ENCODE results near the gene SF1.
A peak's percentile ranks its signal among the peaks of the same experiment; 100 is the strongest.

SF1 gene

DNA sequence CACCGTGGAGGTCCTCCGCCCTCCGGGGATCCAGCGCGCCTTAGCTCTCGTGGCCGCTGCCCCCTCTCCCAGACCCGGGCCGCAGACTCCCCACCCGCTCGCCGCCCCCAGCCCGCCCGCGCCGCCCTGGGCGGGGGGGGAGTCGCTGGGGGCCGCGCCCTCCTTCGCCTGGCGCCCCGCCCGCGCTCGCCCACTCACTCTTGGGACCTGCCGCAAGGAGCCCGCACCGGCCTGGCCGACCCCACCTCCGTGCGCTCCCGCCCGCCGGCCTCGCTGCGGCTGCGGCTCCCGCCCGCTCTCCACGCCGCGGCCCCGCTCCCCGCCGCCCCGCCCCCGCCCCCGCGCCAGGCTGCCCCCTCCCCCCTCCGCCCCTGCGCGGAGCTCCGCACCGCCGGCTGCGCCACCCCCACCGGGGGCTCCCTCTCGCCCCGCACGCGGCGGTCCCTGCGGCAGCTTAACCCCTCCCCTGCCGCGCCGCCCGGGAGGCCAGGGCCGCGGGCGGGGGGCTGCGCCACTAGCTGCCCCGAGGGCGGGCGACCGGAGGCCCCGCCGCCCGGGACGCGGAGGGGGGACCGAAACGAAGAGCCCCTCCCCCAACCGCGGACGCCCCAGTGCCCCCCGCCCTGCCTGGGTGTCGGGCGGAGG, 33.7 kb downstream of the SF1 start:
- peak in 1 of 2 donors; percentile 48 for DNase-seq

- DNase-seq, result peak; percentile 79 to 82
These were observed 34.5 kb downstream of the SF1 start, which contains the start of gene RASGRP2 for GRCh38 chr11:64743591-64744543. RASGRP2 (minus strand) TSS chr11:64744142; CDS start chr11:64742866, 1,276 bp downstream.

DNA sequence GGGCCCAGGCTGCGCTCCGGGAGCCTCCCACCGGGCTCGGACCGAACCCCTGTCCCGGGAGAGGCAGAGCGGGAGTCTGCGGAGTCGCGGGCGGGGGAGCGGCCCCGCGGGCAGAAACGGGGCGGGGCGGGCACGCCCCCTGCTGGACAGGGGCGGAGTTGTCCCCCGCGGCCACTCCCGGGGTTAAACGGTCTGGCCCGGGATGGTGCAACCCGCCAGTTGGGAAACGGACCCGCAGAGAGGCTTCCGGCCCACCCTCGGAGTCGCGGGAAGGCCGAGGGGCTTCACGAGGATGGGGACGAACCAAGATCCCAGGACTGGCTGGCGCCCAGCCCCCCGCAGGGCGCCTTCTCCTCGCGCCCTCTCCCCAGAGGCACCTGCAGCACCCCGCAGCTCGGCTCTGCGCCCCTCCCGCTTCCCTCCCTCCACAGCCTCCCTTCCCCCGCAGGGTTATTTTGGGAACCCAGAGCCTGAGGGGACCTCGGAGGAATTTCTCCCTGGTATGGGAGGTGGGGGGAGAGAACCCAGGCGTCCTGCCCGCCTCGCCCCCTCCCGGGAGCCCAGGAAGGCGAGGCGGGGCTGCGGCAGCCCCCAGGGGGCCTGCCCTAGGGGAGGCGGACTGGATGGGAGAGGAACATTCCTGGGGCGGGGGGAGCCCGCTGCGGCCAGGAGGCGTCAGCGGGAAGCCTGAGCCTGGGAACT, 35.3 kb downstream of the SF1 start:
- peak; percentile 71 to 72 for DNase-seq

GRCh38 chr11:64742087-64742888, 36.1 kb downstream of the SF1 start:
- peak in 1 of 2 donors; percentile 29 for DNase-seq

DNA sequence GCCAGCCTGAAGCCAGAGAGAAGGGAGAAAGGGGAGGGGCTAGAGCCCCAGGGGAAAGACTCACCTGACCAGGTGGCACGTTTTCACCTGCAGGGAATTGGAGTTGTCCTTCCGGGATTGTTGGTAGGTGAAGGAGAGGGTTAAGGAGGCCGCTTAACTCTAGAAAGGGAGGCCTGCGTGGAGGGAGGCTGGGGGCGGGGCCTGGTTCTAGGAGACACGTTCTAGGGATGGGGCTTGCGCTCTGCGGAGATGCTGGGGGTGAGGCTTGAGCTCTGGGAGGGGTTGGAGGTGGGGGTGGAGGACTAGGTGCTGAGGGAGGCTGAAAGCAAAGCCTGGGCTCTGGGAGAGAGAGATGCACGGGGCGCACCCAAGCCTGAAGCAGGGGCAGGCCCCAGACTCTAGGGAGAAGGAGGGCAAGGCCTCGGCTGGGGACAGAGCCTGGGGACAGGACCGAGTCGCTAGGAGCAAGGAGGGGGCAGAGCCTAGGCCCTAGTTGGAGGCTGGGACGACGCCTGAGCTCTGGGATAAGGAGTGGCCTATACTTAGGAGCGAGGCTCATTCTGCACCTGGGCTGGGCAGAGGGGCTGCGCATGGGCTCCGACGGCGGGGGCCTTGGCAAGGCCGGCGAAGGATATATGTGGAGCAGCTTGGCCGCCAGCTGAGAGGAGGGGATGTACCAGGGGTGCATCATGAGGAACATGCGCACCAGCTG, 36.8 kb downstream of the SF1 start:
- DNase-seq, result no peak

GRCh38 chr11:64739871-64740270, 38.5 kb downstream of the SF1 start:
- DNase-seq, result no peak

DNA sequence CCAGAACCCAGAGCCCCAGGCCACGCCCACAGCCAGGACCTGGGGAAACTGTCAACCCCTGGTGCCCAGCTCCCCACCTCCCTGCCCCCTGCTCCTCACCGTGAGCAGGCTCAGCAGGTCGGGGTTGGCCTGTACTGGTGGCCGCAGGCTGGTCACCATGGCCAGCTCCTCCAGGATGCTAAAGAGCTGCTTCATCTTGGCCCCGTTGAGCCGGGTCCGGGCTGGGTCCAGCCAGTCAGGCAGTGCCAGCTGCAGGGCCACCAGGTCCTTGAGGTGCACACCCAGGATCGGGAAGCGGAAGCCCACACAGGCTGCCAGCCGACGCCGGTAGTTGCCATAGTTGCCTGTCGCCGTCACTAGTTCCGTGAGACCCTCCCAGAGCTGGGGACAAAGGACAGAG, 41.7 kb downstream of the SF1 start:
- no peak for DNase-seq

DNA sequence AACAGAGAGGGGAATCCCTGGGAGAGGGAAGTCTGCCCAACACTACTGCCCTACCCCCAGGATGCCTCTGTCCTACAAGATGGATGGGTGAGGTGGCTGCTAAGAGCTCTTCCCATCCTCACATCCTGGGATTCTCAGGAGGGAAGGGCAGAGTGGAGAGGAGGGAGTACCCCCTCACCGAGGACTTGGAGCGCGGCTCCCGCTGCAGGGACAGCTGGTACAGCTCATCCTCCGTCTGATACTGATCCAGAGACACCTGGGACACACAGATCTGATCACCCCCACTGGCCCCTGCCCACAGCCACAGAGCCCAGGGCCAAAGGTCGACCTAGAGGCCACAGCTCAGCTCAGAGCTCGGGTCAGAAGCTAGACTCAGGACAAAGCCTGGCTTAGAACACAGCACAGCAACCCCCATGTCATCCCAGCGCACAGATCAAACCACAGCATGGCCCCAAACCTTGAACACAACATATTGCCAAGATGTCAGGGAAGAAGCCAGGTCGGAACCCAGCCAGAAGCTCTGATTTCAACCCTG, 42.5 kb downstream of the SF1 start:
- no peak for DNase-seq

GRCh38 chr11:64734811-64735724, 43.3 kb downstream of the SF1 start:
- DNase-seq, result no peak

DNA sequence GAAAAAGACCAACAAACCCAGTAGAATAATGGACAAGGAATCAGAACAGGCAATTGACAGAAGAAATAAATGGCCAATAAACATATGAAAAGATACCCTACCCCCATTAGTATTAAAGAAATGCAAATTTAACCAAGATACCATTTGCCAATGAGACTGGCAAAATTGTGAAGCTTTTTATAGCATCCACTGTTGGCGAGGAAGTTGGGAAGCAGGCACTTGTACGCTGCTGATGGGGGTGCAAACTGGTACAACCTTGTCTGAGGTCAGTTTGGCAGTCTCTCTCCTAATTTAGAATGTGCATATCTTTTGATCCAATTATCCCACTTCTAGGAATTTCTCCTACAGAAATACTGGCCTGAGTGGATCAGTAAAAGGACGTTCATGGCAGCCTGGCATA, 46.7 kb downstream of the SF1 start:
- DNase-seq, result no peak

- no peak for DNase-seq
These were observed 48.4 kb downstream of the SF1 start for GRCh38 chr11:64729851-64730382.

DNA sequence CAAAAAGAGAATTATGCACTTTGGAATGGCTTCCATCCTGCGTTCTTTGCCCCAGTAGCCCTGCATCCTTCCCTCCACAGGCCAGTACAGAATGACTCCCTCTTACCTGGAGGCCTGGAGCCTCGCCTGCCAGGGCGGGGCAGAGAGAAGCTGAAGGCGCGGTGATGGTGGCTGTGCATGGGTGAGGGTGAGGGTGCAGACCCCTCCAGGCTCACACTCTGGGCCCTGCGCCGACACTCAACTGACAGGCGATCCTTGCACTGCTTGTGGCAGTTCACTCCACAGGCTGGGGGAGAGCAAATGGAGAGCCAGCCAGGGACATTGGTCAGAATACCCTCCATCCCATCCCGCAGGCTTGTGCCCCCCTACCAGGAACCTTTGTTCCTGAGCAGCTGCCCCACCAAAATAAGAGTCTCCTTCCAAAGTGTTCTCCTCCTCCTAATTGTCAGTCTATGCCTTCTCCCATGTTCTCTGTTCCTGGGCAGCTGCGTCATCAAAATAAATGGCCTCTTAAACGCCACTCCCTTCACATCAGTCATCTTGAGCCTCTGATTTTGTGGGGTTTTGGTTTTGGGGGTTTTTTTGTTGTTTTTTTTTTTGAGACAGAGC, 49.5 kb downstream of the SF1 start:
- no peak for DNase-seq

GRCh38 chr11:64726867-64727530, 51.3 kb downstream of the SF1 start:
- DNase-seq, result no peak

DNA sequence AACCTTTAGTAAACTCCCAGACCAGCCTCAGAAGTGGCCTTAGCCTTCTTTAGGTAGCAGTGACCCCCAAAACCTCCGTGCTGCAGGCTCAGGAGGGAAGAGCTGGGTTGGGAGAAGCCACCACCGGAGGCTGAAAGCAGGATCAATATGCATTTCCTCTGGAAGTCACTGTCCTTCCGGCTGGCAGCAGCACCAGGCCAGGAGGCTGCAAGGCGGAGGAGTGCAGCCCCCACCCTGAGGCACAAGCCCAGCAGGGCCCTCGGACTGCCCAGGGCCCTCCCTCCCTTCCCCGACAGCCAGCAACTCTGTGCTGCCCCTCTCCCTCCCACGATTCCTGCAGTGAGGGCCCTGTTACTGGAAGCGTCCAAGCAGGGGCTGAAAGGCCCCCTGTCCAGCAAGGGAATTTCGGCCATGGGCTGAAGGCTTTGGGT, 52.1 kb downstream of the SF1 start:
- no peak for DNase-seq

DNA sequence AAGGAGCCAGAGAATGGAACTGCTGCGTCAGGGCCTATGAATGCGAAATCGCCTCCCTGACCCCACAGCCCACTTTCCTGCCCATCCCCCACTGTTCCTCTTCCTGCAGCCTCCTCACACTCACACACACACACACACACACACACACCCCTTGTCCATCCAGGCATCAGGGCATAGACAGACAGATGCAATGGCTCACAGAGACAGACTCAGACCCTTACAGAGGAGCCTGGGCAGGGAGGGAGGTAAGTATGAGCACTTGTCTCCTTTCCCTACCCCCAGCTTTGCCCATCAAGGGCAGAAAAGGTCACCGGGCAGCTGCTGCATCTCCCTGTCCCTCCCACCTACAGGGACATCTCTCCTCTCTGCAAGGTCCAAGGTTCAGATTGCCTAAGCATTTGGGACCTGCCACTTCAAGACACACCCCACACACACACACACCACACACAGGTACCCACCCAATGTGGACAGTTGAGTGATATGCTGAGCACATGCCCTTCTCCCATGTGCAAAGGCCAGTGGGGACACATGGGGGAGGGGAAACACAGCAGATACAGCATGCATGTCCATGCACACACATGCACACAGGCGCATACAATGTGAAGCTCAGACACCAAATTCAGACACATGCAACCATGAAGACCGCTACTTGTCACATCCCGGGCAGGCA, 53.3 kb downstream of the SF1 start:
- DNase-seq, result no peak

- no peak for DNase-seq
These were observed 54.2 kb downstream of the SF1 start for GRCh38 chr11:64723907-64724862.

All from activated CD4-positive, alpha-beta T cell treated with anti-CD3 and anti-CD28 coated beads for 4 hours (primary cell).